Esophagus squamous epithelium (tissue), 5 donors: Measurements from ENCODE around the gene TEAD4. TPM values are rescaled to one million over a fixed set of nuclear protein-coding genes. Genes with fewer than 3 reads are reported as not detected.

ENCODE experiments used
- DNase-seq: peaks from one replicate; lab custom pipeline; 2025; lab: John Stamatoyannopoulos, UW
- H3K27ac ChIP-seq, 4 donors: fragments of 200-600 bp; sonication (generic); one replicate each; pipeline ENCODE4 v1.5.1; 2016 to 2019; ENCODE audit warnings: mild to moderate bottlenecking in 1 of 4
- H3K27me3 ChIP-seq, 4 donors: fragments of 200-600 bp; sonication (generic); 1 replicate in 3 of 4; 2 replicates in 1 of 4; pipeline versions ENCODE4 v1.5.1 to v1.6.0; 2017 to 2021; ENCODE audit warnings: antibody characterized with exemption in 1 of 4
- H3K36me3 ChIP-seq, 3 donors: fragments of 200-600 bp; sonication (generic); one replicate each; pipeline ENCODE4 v1.5.1; 2016 to 2019
- H3K4me1 ChIP-seq, 3 donors: fragments of 200-600 bp; sonication (generic); one replicate each; pipeline ENCODE4 v1.5.1; 2017 to 2019
- H3K4me3 ChIP-seq, 4 donors: fragments of 200-600 bp; sonication (generic); 1 replicate in 3 of 4; 2 replicates in 1 of 4; pipeline ENCODE4 v1.5.1; 2016 to 2019; ENCODE audit warnings: mild to moderate bottlenecking in 2 of 4, moderate library complexity in 1 of 4
- H3K9me3 ChIP-seq, 3 donors: fragments of 200-600 bp; sonication (generic); one replicate each; pipeline ENCODE4 v1.5.1; 2016 to 2019
- POLR2A ChIP-seq, 4 donors: fragments of 450-650 bp; IDR thresholded peaks; one replicate each; pipeline ENCODE4 v1.6.1; 2017; ENCODE audit warnings: antibody characterized with exemption in 4 of 4, mild to moderate bottlenecking in 4 of 4, moderate library complexity in 3 of 4
- WGBS, 2 donors: methylation state at CpG; one replicate each; pipeline ENCODE4 v1.1.5; 2018; 5-methylcytosine and 5-hydroxymethylcytosine counted together
- intact Hi-C: fragments of 100-400 bp; cut with DNase I; formaldehyde crosslinking; loops from one replicate; pipeline ENCODE4 v1.15.0; 2022
- total RNA-seq, 4 donors: library from RNA; depleted of rRNA; stranded (reverse); fragments of >200 nt; gene quantifications; one replicate each; pipeline ENCODE4 v1.1.0, GENCODE V29; 2016
- TF ChIP-seq, protein P1 (sequence below), 6 experiments: fragments of 450-650 bp in 4 of 6; fragments of 200-600 bp in 2 of 6; sonication (generic) in 2 of 6; IDR thresholded peaks; one replicate each; pipeline ENCODE4 v1.5.1; 2016 to 2019; ENCODE audit warnings: antibody characterized with exemption in 6 of 6, mild to moderate bottlenecking in 4 of 6, moderate library complexity in 4 of 6
- donor health status: DM: yes; HTN: yes; CAD: no.

The TEAD4 gene
- total RNA-seq, 4 donors from 2014 or later = 10.7 to 16.6 (median 13.5) TPM

- peaks cover 0 to 16% (median 0%) of the 10 kb centered on the region in 3 donors for H3K4me1 ChIP-seq
- 91 to 93% methylated on average over 8 of the region's 8 CpGs for WGBS, 2 donors
- no peaks in the 10 kb centered on the region for H3K9me3 ChIP-seq
- H3K27ac ChIP-seq = no peak overlapping the region
- H3K36me3 ChIP-seq = peaks cover 0 to 7% (median 0%) of the 10 kb centered on the region in 3 donors
- TF ChIP-seq POLR2A (IDR thresholded peaks at IDR 0.05) = no peak
- TF ChIP-seq, protein P1, sequence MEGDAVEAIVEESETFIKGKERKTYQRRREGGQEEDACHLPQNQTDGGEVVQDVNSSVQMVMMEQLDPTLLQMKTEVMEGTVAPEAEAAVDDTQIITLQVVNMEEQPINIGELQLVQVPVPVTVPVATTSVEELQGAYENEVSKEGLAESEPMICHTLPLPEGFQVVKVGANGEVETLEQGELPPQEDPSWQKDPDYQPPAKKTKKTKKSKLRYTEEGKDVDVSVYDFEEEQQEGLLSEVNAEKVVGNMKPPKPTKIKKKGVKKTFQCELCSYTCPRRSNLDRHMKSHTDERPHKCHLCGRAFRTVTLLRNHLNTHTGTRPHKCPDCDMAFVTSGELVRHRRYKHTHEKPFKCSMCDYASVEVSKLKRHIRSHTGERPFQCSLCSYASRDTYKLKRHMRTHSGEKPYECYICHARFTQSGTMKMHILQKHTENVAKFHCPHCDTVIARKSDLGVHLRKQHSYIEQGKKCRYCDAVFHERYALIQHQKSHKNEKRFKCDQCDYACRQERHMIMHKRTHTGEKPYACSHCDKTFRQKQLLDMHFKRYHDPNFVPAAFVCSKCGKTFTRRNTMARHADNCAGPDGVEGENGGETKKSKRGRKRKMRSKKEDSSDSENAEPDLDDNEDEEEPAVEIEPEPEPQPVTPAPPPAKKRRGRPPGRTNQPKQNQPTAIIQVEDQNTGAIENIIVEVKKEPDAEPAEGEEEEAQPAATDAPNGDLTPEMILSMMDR (IDR thresholded peaks at IDR 0.05) = no peak
- no peak overlapping the region for H3K4me3 ChIP-seq
- no peaks in the 10 kb centered on the region for H3K27me3 ChIP-seq
- no peak for DNase-seq
- intact Hi-C loops = no loop called here
These were observed 46.5 kb downstream of the TEAD4 start for GRCh38 chr12:3005736-3006135.

DNA sequence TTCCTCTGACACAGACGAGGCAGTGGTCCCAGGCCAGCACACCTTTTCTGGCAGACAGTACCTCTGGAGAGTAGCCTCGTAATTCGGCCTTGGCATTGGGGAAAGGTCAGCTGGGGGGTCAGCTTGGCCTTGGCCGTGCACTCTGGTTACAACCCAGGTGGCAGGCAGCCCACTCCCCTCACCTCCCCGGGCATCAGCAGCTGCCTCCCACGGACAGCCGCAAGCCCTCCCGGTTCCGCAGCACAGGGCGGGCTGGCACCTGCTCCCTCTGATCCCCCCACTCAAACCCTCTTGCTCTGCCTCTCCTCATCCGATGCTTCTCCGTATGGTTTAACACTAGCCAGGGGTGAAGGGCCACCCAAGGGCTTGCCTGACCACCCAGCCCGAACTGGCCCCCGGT is 50.6 kb downstream of the TEAD4 start:
- Histone ChIP-seq H3K4me1 (peaks cover 0 to under 1% (median 0%) of the 10 kb centered on the region in 3 donors), H3K4me3 (no peak overlapping the region), H3K9me3 (no peaks in the 10 kb centered on the region), H3K27me3 (no peaks in the 10 kb centered on the region), H3K36me3 (peaks cover 0 to 25% (median 0%) of the 10 kb centered on the region in 3 donors), H3K27ac (no peak overlapping the region)
- DNase-seq = no peak
- intact Hi-C loops = no loop called here
- WGBS, 2 donors = 89 to 92% methylated on average over 4 to 12 of the region's 14 CpGs
- TF ChIP-seq, protein P1 (IDR thresholded peaks at IDR 0.05) = no peak
- TF ChIP-seq POLR2A (IDR thresholded peaks at IDR 0.05) = no peak

- Histone ChIP-seq H3K4me3 (no peak overlapping the region), H3K4me1 (no peaks in the 10 kb centered on the region), H3K27me3 (no peaks in the 10 kb centered on the region), H3K9me3 (no peaks in the 10 kb centered on the region), H3K27ac (no peak overlapping the region), H3K36me3 (peaks cover 0 to 26% (median 0%) of the 10 kb centered on the region in 3 donors)
- no peak for DNase-seq
- intact Hi-C loops = no loop called here
- WGBS, 2 donors = 68 to 83% methylated on average over 4 to 7 of the region's 22 CpGs
- TF ChIP-seq, protein P1 (IDR thresholded peaks at IDR 0.05) = no peak
- TF ChIP-seq POLR2A (IDR thresholded peaks at IDR 0.05) = no peak
These were observed 51.2 kb downstream of the TEAD4 start for GRCh38 chr12:3010214-3010930.

DNA sequence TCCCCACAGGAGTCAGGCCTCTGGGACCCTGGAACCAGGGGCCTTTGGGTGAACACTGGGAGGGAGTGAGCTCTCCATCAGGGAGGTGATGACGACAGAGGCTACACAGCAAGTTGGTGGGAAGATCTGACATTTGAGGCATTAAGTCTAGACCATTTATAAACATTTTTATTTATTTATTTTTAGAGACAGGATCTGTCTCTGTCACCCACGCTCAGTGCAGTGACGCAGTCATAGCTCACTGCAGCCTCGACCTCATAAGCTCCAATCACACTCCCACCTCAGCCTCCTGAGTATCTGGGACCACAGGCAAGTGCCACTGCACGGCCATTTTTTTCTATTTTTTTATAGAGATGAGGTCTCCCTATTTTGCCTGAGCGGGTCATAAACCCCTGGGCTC is 53.6 kb downstream of the TEAD4 start:
- WGBS, 2 donors = 89 to 91% methylated on average over 6 of the region's 6 CpGs
- Histone ChIP-seq H3K4me1 (no peaks in the 10 kb centered on the region), H3K4me3 (no peak overlapping the region), H3K27me3 (no peaks in the 10 kb centered on the region), H3K9me3 (no peaks in the 10 kb centered on the region), H3K36me3 (peaks cover 0 to 39% (median 0%) of the 10 kb centered on the region in 3 donors), H3K27ac (no peak overlapping the region)
- DNase-seq = no peak
- no peak for TF ChIP-seq POLR2A (IDR thresholded peaks at IDR 0.05)
- TF ChIP-seq, protein P1 (IDR thresholded peaks at IDR 0.05) = no peak
- intact Hi-C loops = no loop called here

DNA sequence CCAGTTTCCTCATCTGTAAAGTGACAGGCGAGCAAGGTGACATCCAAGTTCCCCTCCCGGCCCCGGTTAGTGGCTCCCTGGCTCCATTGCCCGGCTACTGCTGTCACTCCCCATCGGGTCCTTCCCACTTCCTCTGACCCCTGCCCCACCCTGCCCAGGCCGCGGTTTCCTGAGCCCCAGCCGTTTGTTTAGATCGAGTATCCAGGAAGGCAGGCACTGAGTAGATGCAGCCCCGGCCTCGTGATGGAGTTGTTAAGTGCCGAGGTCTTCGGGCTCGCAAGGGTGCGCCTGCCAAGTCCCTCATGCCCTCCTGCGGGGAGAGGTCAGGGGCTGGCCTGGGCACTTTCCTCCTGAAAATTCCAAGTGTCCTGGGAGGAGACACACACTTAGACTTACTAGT is 55.4 kb downstream of the TEAD4 start:
- Histone ChIP-seq H3K36me3 (peaks cover 0 to 55% (median 0%) of the 10 kb centered on the region in 3 donors), H3K27ac (no peak overlapping the region), H3K4me1 (no peaks in the 10 kb centered on the region)

More for the DNA sequence above, 55.4 kb downstream of the TEAD4 start:
- intact Hi-C loops = no loop called here
- no peak for DNase-seq
- H3K4me3 ChIP-seq = no peak overlapping the region
- H3K9me3 ChIP-seq = no peaks in the 10 kb centered on the region
- TF ChIP-seq, protein P1 (IDR thresholded peaks at IDR 0.05) = no peak
- no peaks in the 10 kb centered on the region for H3K27me3 ChIP-seq
- WGBS, 2 donors = 34 to 86% methylated on average over 1 to 5 of the region's 16 CpGs
